ENCODE measurements around the gene C1orf159. TPM values are rescaled to one million over a fixed set of nuclear protein-coding genes. Genes with fewer than 3 reads are reported as not detected.
"Not testable (repeated sequence)": the region's sequence is repeated elsewhere in the genome, so short reads cannot be mapped to it uniquely, and the experiment has no call there.

C1orf159 gene
- total and polyA plus RNA-seq, 2 donors (not counting 1 experiment from before 2014, with no cell fraction given), result 23.0 to 25.6 TPM

- Histone ChIP-seq H3K4me1 (ENCODE audit: control insufficient read depth in 2 of 2, insufficient read depth in 2 of 2, low read length in 2 of 2) (peaks cover 25 to 31% of the 10 kb centered on the region in 2 donors), H2AFZ (ENCODE audit: insufficient read depth, low read depth, low read length, poor library complexity, severe bottlenecking) (no peak overlapping the region), H3K27ac (ENCODE audit: low read length in 2 of 2) (no peak overlapping the region), H3K9ac (ENCODE audit: low read length) (no peak overlapping the region), H3K9me3 (ENCODE audit: control extremely low read depth in 1 of 3, control insufficient read depth in 2 of 3, insufficient read depth in 1 of 3, low read length in 2 of 3) (peaks cover 0 to 14% (median 0%) of the 10 kb centered on the region in 3 donors), H3K36me3 (replicated peaks in 1 of 2; ENCODE audit: control extremely low read depth in 1 of 2, control insufficient read depth in 1 of 2, extremely low read depth in 1 of 2, insufficient read depth in 2 of 2, low read length in 1 of 2) (no peaks in the 10 kb centered on the region), H4K20me1 (ENCODE audit: control insufficient read depth, insufficient read depth, low read length, poor library complexity, severe bottlenecking) (no peaks in the 10 kb centered on the region), H3K4me2 (replicated peaks; ENCODE audit: low read depth, low read length, poor library complexity, severe bottlenecking) (peak overlapping the region; percentile 95), H3K4me3 (ENCODE audit: control extremely low read depth in 1 of 5, extremely low read depth in 1 of 5, insufficient read depth in 1 of 5, low read depth in 2 of 5, low read length in 4 of 5) (peak overlapping the region in 1 of 5 experiments; percentile 60), H3K27me3 (replicated peaks in 1 of 4; ENCODE audit: control extremely low read depth in 1 of 4, control insufficient read depth in 3 of 4, insufficient read depth in 4 of 4, low read length in 3 of 4) (peaks cover 0 to 50% (median 27%) of the 10 kb centered on the region in 4 experiments), H3K79me2 (ENCODE audit: control insufficient read depth, insufficient read depth, low read length) (no peaks in the 10 kb centered on the region)
- DNase-seq (no peak), ATAC-seq (ENCODE audit: low read depth) (no peak)
- ChIA-PET POLR2A (interaction anchor here (1.4 kb wide), 1 partner anchor 15 kb away, joined by 3 read pairs; no protein-coding TSS in a partner anchor), CTCF (interaction anchor here (1.2 to 2.0 kb wide), 5 partner anchors 18 to 317 kb away, joined by 3 to 7 read pairs (median 6); partner anchors contain the start of gene AURKAIP1)
- intact Hi-C loops (cut with micrococcal nuclease), result no loop called here
- 32% methylated on average over 22 of the region's 24 CpGs for WGBS (ENCODE audit: insufficient coverage)
- Mint-ChIP-seq H3K4me1 (peaks cover 13% of the 10 kb centered on the region), H3K9me3 (ENCODE audit: insufficient read depth) (no peaks in the 10 kb centered on the region), H3K4me3 (peak overlapping the region; percentile 82), H3K27ac (peak overlapping the region; percentile 46), H3K27me3 (peaks cover 7% of the 10 kb centered on the region)
- TF ChIP-seq EZH2 (IDR thresholded peaks at IDR 0.05; ENCODE audit: borderline replicate concordance, insufficient read depth, low read depth, low read length, poor library complexity, severe bottlenecking), result no peak
- no peak for TF ChIP-seq CTCF (IDR thresholded peaks at IDR 0.05)
Measured at GRCh38 chr1:1058088-1058905, 57.6 kb downstream of the C1orf159 start.

GRCh38 chr1:1057769-1058087 is 58.2 kb downstream of the C1orf159 start:
- H2AFZ ChIP-seq (ENCODE audit: insufficient read depth, low read depth, low read length, poor library complexity, severe bottlenecking); H3K9ac ChIP-seq (ENCODE audit: low read length); H3K27me3 Mint-ChIP-seq; H3K79me2 ChIP-seq (ENCODE audit: control insufficient read depth, insufficient read depth, low read length); H3K9me3 Mint-ChIP-seq (ENCODE audit: insufficient read depth); ATAC-seq (ENCODE audit: low read depth); H3K4me2 ChIP-seq (replicated peaks; ENCODE audit: low read depth, low read length, poor library complexity, severe bottlenecking); intact Hi-C loops (cut with micrococcal nuclease); H4K20me1 ChIP-seq (ENCODE audit: control insufficient read depth, insufficient read depth, low read length, poor library complexity, severe bottlenecking); H3K4me1 Mint-ChIP-seq; H3K27ac Mint-ChIP-seq; DNase-seq; H3K36me3 ChIP-seq (replicated peaks in 1 of 2; ENCODE audit: control extremely low read depth in 1 of 2, control insufficient read depth in 1 of 2, extremely low read depth in 1 of 2, insufficient read depth in 2 of 2, low read length in 1 of 2); H3K4me3 ChIP-seq (ENCODE audit: control extremely low read depth in 1 of 5, extremely low read depth in 1 of 5, insufficient read depth in 1 of 5, low read depth in 2 of 5, low read length in 4 of 5); H3K27ac ChIP-seq (ENCODE audit: low read length in 2 of 2): not testable (repeated sequence)
- Histone ChIP-seq H3K9me3 (ENCODE audit: control extremely low read depth in 1 of 3, control insufficient read depth in 2 of 3, insufficient read depth in 1 of 3, low read length in 2 of 3) (peaks cover 0 to 13% (median 0%) of the 10 kb centered on the region in 3 donors), H3K4me1 (ENCODE audit: control insufficient read depth in 2 of 2, insufficient read depth in 2 of 2, low read length in 2 of 2) (peaks cover 19 to 26% of the 10 kb centered on the region in 2 donors), H3K27me3 (replicated peaks in 1 of 4; ENCODE audit: control extremely low read depth in 1 of 4, control insufficient read depth in 3 of 4, insufficient read depth in 4 of 4, low read length in 3 of 4) (peaks cover 0 to 44% (median 24%) of the 10 kb centered on the region in 4 experiments)
- 46% methylated on average over 8 of the region's 15 CpGs for WGBS (ENCODE audit: insufficient coverage)
- ChIA-PET POLR2A (interaction anchor here (0.5 kb wide), 1 partner anchor 75 kb away, joined by 5 read pairs; no protein-coding TSS in a partner anchor), CTCF (interaction anchor here (1.8 kb wide), 1 partner anchor 234 kb away, joined by 7 read pairs; no protein-coding TSS in a partner anchor)
- peak overlapping the region; percentile 82 for H3K4me3 Mint-ChIP-seq
